AG09319 (cell line): ENCODE measurements around the gene METTL18.

Source experiments
- DNase-seq: peaks from one replicate; pipeline ENCODE4 v3.0.0-alpha.2; 2010; ENCODE audit warnings: low read depth; ENCODE audit errors: extremely low read depth
- TF ChIP-seq, protein P1 (sequence below): IDR thresholded peaks from 2 replicates; pipeline ENCODE4 v1.5.1; 2011; ENCODE audit warnings: low read depth, mild to moderate bottlenecking, inconsistent platforms, low read length, moderate library complexity

Gene METTL18

DNA sequence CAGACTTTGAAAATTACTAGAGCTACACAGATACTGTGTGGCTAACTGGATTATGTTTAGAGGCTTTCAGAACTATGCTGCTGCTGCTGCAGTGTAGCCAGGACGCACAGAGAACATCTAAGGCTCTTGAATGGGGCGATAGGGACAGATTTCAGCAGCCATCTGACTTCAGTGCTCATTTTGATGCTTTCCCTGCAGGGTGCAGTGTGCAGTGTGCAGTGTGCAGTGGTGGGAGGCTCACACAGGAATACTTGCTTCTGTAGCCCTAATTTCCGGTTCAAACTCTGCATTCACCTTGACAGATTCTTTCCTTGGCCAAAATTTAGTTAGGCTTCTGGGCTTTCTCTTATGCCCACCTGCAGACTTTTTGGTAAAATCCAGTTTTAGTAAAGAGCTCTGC is 7.7 kb downstream of the METTL18 start:
- no peak for DNase-seq
- TF ChIP-seq, protein P1, sequence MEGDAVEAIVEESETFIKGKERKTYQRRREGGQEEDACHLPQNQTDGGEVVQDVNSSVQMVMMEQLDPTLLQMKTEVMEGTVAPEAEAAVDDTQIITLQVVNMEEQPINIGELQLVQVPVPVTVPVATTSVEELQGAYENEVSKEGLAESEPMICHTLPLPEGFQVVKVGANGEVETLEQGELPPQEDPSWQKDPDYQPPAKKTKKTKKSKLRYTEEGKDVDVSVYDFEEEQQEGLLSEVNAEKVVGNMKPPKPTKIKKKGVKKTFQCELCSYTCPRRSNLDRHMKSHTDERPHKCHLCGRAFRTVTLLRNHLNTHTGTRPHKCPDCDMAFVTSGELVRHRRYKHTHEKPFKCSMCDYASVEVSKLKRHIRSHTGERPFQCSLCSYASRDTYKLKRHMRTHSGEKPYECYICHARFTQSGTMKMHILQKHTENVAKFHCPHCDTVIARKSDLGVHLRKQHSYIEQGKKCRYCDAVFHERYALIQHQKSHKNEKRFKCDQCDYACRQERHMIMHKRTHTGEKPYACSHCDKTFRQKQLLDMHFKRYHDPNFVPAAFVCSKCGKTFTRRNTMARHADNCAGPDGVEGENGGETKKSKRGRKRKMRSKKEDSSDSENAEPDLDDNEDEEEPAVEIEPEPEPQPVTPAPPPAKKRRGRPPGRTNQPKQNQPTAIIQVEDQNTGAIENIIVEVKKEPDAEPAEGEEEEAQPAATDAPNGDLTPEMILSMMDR = no peak

DNA sequence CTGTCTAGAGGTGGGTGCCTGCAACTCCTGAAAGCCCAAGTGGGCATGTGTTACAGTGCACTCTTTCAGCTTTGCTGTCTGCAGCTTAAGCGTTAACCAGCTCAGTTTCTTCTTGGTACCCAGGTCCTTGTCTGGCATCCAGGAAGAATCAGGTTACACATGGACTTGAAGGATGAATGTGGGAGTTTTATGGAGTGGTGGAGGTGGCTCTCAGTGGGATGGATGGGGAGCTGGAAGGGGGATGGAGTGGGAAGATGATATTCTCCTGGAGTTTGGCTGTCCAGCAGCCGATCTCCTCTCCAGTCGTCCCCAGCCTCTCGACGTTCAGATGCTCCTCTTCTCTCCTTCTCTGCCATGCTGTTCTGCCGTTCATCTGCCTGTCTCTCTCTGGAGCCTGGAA is 9.4 kb downstream of the METTL18 start:
- TF ChIP-seq, protein P1 = no peak

DNA sequence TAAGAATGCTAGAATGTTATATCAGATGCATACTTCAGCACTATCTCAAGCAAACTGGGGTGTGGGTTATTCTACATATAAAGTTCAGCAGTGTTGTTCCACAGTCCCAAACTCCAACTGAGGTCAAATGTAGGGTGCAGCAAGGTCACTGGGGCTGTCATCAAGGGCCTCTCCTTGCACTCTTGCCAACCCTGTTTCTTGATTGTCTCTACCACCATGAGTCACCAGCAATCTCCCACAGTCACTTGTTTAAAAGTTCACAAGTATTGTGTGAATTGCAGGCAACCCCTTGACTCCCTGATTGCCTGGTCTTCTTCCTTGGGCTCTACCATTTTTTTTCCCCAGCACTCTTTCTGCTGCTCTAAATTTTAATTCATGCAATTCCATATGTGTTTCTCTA is 10.6 kb downstream of the METTL18 start:
- no peak for DNase-seq
- TF ChIP-seq, protein P1 = no peak

More for the DNA sequence above, 9.4 kb downstream of the METTL18 start:
- DNase-seq = no peak

- TF ChIP-seq, protein P1 = no peak
Measured at GRCh38 chr1:169782596-169782995, 12.1 kb downstream of the METTL18 start.

DNA sequence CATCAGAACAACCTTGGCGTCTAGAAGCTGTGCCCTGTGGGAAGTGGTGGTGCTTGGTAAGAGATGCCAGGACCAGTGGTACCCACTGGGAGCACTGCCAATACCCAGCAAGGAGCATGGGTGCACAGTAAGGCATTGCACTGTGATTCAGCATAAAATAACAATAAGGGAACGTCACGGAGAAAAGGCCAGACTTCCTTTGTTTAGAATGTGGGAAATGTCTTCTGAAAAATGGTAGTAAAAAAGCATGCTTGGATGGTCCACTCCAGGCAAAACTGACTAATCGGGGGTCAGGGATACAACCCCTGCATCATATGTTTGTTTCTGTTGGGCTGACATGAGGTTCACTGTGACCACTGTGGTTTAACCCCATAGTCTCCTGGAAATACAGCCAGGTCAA is 14.7 kb downstream of the METTL18 start:
- no peak for DNase-seq

More at GRCh38 chr1:169782596-169782995, 12.1 kb downstream of the METTL18 start:
- no peak for DNase-seq

GRCh38 chr1:169779150-169779549 is 15.6 kb downstream of the METTL18 start:
- TF ChIP-seq, protein P1 = no peak
- no peak for DNase-seq

More for the DNA sequence above, 14.7 kb downstream of the METTL18 start:
- TF ChIP-seq, protein P1 = no peak

DNA sequence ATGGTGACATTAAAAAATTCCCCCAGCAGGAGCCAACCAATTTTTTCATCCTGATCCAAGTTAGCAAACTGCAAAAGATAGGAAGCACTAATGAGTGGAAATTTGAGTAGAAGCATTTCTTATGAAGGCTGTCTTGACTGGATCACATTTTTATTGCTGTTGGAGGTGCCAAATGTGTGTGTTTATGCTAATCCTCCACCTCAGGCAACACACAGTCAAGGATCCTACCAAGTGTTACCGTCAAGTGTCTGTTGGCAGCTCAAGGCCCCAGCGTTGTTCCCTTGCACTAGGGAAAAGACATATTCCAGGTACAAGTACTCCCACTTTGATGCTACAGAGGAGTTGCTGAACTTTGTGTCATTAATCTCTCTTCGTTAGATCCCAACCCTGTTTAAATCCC is 18.3 kb downstream of the METTL18 start:
- DNase-seq = no peak
- TF ChIP-seq, protein P1 = no peak
